Measurements from ENCODE around the gene CCDC102A.
"Not testable (repeated sequence)": the region's sequence is repeated elsewhere in the genome, so short reads cannot be mapped to it uniquely, and the experiment has no call there.

Gene CCDC102A

GRCh38 chr16:57500578-57501111 is 35.7 kb downstream of the CCDC102A start:
- no peak for DNase-seq (ENCODE audit: low read depth in 2 of 2)

GRCh38 chr16:57499941-57500340 is 36.4 kb downstream of the CCDC102A start:
- not testable (repeated sequence) for DNase-seq (ENCODE audit: low read depth in 2 of 2)

- DNase-seq (ENCODE audit: low read depth in 2 of 2), result no peak
These were observed 38.3 kb downstream of the CCDC102A start for GRCh38 chr16:57498031-57498430.

- DNase-seq (ENCODE audit: low read depth in 2 of 2), result no peak
These were observed 39.2 kb downstream of the CCDC102A start for GRCh38 chr16:57497121-57497520.

GRCh38 chr16:57493767-57494166 is 42.6 kb downstream of the CCDC102A start:
- no peak for DNase-seq (ENCODE audit: low read depth in 2 of 2)

- no peak for DNase-seq (ENCODE audit: low read depth in 2 of 2)
These were observed 47.1 kb downstream of the CCDC102A start for GRCh38 chr16:57489229-57489628.

GRCh38 chr16:57486858-57487834 is 49.2 kb downstream of the CCDC102A start:
- no peak for DNase-seq (ENCODE audit: low read depth in 2 of 2)

- peak; percentile 60 to 82 for DNase-seq (ENCODE audit: low read depth in 2 of 2)
These were observed 50.2 kb downstream of the CCDC102A start, which contains the start of gene DOK4 for GRCh38 chr16:57485916-57486857. Gene DOK4 (minus strand): TSS chr16:57486493. CDS start chr16:57479507, 6,986 bp downstream.

- no peak for DNase-seq (ENCODE audit: low read depth in 2 of 2)
These were observed 51.1 kb downstream of the CCDC102A start for GRCh38 chr16:57485091-57485915.

- no peak for DNase-seq (ENCODE audit: low read depth in 2 of 2)
These were observed 51.8 kb downstream of the CCDC102A start for GRCh38 chr16:57484515-57485005.

- DNase-seq (ENCODE audit: low read depth in 2 of 2), result no peak
These were observed 52.5 kb downstream of the CCDC102A start for GRCh38 chr16:57483725-57484514.

- no peak for DNase-seq (ENCODE audit: low read depth in 2 of 2)
These were observed 53.4 kb downstream of the CCDC102A start for GRCh38 chr16:57482845-57483545.

- no peak for DNase-seq (ENCODE audit: low read depth in 2 of 2)
These were observed 55.0 kb downstream of the CCDC102A start for GRCh38 chr16:57481421-57481820.

GRCh38 chr16:57480754-57481230 is 55.6 kb downstream of the CCDC102A start:
- DNase-seq (ENCODE audit: low read depth in 2 of 2), result no peak

- DNase-seq (ENCODE audit: low read depth in 2 of 2), result no peak
These were observed 56.2 kb downstream of the CCDC102A start for GRCh38 chr16:57479976-57480753.

GRCh38 chr16:57479205-57479975 is 57.0 kb downstream of the CCDC102A start:
- DNase-seq (ENCODE audit: low read depth in 2 of 2), result no peak

GRCh38 chr16:57478396-57479204 is 57.8 kb downstream of the CCDC102A start:
- no peak for DNase-seq (ENCODE audit: low read depth in 2 of 2)
